Mesothelial cell of epicardium (in vitro differentiated cells): Measurements from ENCODE around the gene KDM4F. TPM values are rescaled to one million over a fixed set of nuclear protein-coding genes. Genes with fewer than 3 reads are reported as not detected.

ENCODE experiments used
- DNase-seq, 2 experiments: peaks; one replicate each; pipeline ENCODE4 v3.0.0; 2021; ENCODE audit warnings: low spot score in 2 of 2; ENCODE audit not compliant: unreplicated experiment in 2 of 2
- H3K27ac Mint-ChIP-seq: 2 replicates; pipeline ENCODE4 v1.8.0; 2021; ENCODE audit warnings: mixed read lengths
- H3K27me3 Mint-ChIP-seq: 2 replicates; pipeline ENCODE4 v1.8.0; 2021; ENCODE audit warnings: low read depth, mixed read lengths
- H3K36me3 Mint-ChIP-seq: 2 replicates; pipeline ENCODE4 v1.8.0; 2021; ENCODE audit warnings: mixed read lengths
- H3K4me1 Mint-ChIP-seq: 2 replicates; pipeline ENCODE4 v1.8.0; 2021; ENCODE audit warnings: mixed read lengths
- H3K4me3 Mint-ChIP-seq: 2 replicates; pipeline ENCODE4 v1.8.0; 2021; ENCODE audit warnings: mild to moderate bottlenecking, moderate library complexity, mixed read lengths
- H3K9me3 Mint-ChIP-seq: 2 replicates; pipeline ENCODE4 v1.8.0; 2021; ENCODE audit warnings: mixed read lengths
- CTCF ChIP-seq: fragments of 200-600 bp; sonication (generic); IDR thresholded peaks from one replicate; pipeline ENCODE4 v1.5.0; 2021; ENCODE audit warnings: antibody characterized with exemption; ENCODE audit not compliant: unreplicated experiment
- total RNA-seq: library from RNA; stranded (reverse); gene quantifications from 3 replicates; pipeline ENCODE4 v1.2.1, GENCODE V29; 2021

The KDM4F gene
- total RNA-seq, 1 donor from 2014 or later, result not detected

DNA sequence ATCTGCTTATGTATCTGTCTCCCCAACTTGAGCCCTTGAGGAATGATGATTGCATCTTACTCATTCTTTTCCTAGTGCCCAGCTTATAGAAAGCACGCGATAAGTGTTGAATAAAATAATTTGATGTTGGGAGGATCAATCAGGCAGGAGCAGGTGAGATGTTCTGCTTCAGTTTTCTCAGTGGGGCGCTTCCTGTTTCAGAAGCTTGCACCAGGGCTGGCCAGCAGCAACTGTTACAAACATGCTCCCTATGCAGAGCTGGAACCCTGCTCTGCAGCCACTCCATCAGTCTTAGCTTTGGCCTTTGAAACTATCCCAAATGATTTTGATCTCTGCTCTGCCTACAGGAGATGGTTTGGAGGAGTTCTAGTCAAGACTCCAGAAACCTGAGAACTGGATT is 44.3 kb downstream of the KDM4F start:
- no peak for TF ChIP-seq CTCF
- H3K4me3 Mint-ChIP-seq, result no peak overlapping the region
- no peaks in the 10 kb centered on the region for H3K9me3 Mint-ChIP-seq
- DNase-seq, result no peak
- no peak overlapping the region for H3K27ac Mint-ChIP-seq
- no peaks in the 10 kb centered on the region for H3K27me3 Mint-ChIP-seq
- H3K4me1 Mint-ChIP-seq, result peaks cover 18% of the 10 kb centered on the region
- H3K36me3 Mint-ChIP-seq, result no peaks in the 10 kb centered on the region

GRCh38 chr11:95095858-95096587 is 46.8 kb downstream of the KDM4F start:
- no peak overlapping the region for H3K27ac Mint-ChIP-seq
- DNase-seq, result no peak

DNA sequence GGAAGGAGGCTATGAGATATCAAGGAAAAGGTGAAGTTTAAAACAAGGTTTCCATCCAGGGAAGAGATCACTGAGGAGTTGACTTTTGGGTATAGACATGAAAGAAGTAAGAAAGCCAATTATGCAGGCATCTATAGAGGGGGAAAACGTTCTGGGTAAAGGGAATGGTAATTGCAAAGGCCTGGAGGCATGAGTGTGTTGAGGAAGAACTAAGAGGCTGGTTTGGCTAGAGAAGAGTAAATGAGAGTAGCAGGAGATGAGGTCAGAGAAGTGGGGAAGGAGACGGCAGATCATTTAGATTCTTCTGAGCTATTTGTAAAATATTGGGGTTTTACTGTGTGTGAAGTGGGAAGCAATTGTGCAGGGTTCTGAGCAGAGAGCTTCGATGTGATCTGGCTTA is 48.0 kb downstream of the KDM4F start:
- Mint-ChIP-seq H3K36me3 (no peaks in the 10 kb centered on the region), H3K4me3 (no peak overlapping the region), H3K27me3 (no peaks in the 10 kb centered on the region), H3K27ac (no peak overlapping the region), H3K9me3 (no peaks in the 10 kb centered on the region), H3K4me1 (peaks cover 7% of the 10 kb centered on the region)
- no peak for DNase-seq
- no peak for TF ChIP-seq CTCF

More at GRCh38 chr11:95095858-95096587, 46.8 kb downstream of the KDM4F start:
- no peaks in the 10 kb centered on the region for H3K9me3 Mint-ChIP-seq
- H3K27me3 Mint-ChIP-seq, result no peaks in the 10 kb centered on the region
- no peak for TF ChIP-seq CTCF
- no peak overlapping the region for H3K4me3 Mint-ChIP-seq
- peaks cover 7% of the 10 kb centered on the region for H3K4me1 Mint-ChIP-seq
- H3K36me3 Mint-ChIP-seq, result no peaks in the 10 kb centered on the region

GRCh38 chr11:95098826-95099225 is 49.6 kb downstream of the KDM4F start:
- TF ChIP-seq CTCF, result no peak
- Mint-ChIP-seq H3K36me3 (no peaks in the 10 kb centered on the region), H3K9me3 (no peaks in the 10 kb centered on the region), H3K27me3 (no peaks in the 10 kb centered on the region), H3K4me3 (no peak overlapping the region), H3K27ac (no peak overlapping the region), H3K4me1 (peaks cover 4% of the 10 kb centered on the region)
- no peak for DNase-seq

DNA sequence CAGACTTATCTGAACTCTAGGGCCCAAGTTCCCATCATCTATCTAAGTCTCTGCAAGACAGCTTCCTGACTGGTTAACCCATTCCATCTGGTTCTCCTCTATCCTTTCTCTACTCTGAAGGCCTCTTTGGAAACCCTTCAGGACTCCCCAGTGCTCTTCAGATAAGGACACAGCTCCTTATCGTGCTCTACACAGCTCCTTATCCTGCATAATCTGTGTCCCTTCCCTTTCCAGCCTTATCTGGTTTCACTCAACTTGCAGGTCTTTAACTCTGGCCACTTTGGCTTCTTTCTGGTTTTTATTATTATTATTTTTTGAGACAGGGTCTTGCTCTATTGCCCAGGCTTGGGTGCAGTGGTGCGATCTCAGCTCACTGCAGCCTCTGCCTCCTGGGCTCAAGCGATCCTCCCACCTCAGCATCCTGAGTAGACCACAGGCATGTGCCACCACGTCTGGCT is 51.0 kb downstream of the KDM4F start:
- Mint-ChIP-seq H3K4me1 (peaks cover 4% of the 10 kb centered on the region), H3K27ac (no peak overlapping the region), H3K36me3 (no peaks in the 10 kb centered on the region), H3K9me3 (no peaks in the 10 kb centered on the region), H3K27me3 (no peaks in the 10 kb centered on the region), H3K4me3 (no peak overlapping the region)
- no peak for TF ChIP-seq CTCF
- no peak for DNase-seq

Other genes with a start within 250 kb of the KDM4F start
- gene CWC15, start 75.9 kb upstream of the KDM4F start, total RNA-seq, result 64.9 to 71.8 TPM (median 66.9 TPM) in 3 replicates
- 2.0 to 2.6 TPM (median 2.2 TPM) in 3 replicates for gene KDM4D, start 75.7 kb upstream of the KDM4F start, total RNA-seq
- gene KDM4E, start 24.2 kb upstream of the KDM4F start, total RNA-seq, result not detected in 3 replicates
- 33.3 to 37.1 TPM (median 35.0 TPM) in 3 replicates for gene SRSF8, start 17.5 kb downstream of the KDM4F start, total RNA-seq
- gene ENDOD1, start 40.4 kb downstream of the KDM4F start, total RNA-seq, result 7.2 to 7.6 TPM (median 7.2 TPM) in 3 replicates
- 118 to 130 TPM (median 123 TPM) in 3 replicates for gene SESN3, start 181.8 kb downstream of the KDM4F start, total RNA-seq